HG03521 (cell line): ENCODE measurements around the gene KCNQ5.
"Not testable (repeated sequence)": the region's sequence is repeated elsewhere in the genome, so short reads cannot be mapped to it uniquely, and the experiment has no call there.

Source experiments
- ATAC-seq: cut with Tn5 transposase; IDR thresholded peaks from one replicate; pipeline ENCODE4 v1.9.1; 2021; ENCODE audit warnings: mild to moderate bottlenecking, moderate library complexity; ENCODE audit not compliant: unreplicated experiment

The KCNQ5 gene

DNA sequence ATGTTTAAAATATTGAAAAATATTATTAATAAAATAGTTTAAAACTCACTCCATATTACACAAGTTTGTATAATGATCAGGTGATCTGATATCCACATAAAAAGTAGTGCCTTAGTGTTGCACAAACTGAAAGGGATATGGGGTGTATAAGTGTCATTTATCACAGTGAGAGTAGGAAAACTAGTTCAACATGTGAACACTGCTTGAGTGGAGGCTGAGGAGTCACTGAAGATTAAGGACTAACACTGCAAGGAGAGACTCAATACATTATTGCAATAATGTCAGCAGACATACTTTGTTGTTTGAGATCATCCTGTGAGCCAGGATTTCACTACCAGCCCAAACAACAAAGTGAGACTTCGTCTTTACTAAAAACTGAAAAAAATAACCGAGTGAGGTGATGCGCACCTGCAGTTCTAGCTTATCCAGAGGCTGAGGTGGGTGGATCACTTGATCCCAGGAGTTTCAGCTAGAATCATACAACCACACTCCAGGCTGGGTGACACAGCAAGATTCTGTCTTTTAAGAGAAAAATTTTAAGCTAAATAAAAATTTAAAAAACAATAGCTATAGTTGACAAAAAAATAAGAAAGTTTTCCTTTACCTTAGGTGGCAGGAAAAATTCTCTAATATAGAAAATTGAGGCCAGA lies 605.9 kb downstream of the KCNQ5 start:
- ATAC-seq = no peak

- ATAC-seq = no peak
Observed at GRCh38 chr6:73231986-73232391, 610.1 kb downstream of the KCNQ5 start.

- no peak for ATAC-seq
Observed at GRCh38 chr6:73233048-73233447, 611.2 kb downstream of the KCNQ5 start.

DNA sequence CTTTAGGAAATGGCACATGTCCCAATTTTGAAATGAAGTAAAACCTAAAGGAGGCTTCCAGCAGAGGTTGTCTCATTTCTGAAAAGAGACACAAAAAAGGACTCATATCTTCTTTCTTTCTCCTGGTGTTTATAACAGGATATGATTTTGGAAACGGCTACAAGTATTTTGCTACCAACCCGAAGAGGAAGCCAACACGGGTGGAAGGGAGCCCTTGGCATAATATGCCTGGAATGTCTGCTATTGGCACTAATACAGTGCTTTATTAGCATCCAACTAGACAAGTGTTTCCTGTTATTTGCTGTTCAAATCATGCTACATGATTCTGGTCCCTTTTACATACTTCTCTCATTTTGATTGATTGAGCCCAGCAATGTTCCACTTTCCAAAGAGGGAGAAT lies 612.1 kb downstream of the KCNQ5 start:
- ATAC-seq = not testable (repeated sequence)

DNA sequence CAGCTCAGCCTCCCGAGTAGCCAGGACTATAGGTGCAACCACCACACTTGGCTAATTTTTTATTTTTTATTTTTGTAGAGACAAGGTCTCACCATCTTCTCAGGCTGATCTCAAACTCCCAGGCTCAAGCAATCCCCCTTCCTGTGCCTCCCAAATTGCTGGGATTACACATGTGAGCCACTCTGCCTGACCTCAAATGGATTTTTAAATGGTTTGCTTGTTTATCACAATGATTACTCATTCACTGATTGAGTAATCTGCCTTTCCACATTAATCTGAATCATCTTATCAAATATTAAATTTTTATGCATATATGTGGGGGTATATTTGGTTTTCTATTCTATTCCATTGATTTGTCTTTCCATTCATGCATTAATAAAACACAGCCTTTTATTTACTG lies 612.9 kb downstream of the KCNQ5 start:
- ATAC-seq = no peak

DNA sequence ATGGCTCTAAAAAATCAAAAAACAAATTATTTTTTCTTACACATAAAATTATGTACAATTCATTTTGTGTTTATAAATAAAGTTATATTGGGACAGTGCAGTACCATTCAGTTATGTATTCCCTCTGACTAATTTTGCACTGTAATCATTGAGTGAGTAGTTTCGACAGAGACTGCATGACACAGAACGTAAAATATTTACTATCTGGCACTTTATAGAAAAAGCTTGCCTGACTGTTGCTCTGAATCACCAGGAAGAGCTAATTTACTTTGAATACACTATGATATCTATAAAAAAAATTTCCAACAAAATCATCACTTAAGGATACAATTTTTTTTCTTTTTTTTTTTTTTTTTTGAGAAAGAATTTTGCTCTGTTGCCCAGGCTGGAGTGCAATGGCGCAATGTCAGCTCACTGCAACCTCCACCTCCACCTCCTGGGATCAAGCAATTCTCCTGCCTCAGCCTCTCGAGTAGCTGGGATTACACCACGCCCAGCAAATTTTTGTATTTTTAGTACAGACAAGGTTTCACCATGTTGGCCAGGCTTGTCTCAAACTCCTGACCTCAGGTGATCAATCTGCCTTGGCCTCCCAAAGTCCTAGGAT lies 614.4 kb downstream of the KCNQ5 start:
- ATAC-seq = no peak

DNA sequence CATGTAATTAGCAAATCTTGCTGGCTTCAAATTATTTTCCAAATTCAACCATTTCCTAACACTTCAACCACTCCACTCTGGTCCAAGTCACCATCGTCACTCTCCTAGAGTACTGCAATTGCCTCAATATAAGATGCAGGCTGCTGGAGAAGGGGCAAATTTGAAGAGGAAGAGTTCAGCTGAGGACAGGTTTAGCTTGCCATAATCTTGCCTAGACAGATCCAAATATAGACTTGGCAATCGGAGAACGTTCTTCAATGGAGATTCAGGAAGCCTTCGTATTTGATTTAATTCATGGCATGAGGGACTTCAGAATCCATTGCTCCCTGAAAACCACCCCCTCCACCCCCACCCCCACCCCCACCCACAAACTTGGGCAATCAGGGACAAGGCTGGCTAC lies 618.9 kb downstream of the KCNQ5 start:
- no peak for ATAC-seq

DNA sequence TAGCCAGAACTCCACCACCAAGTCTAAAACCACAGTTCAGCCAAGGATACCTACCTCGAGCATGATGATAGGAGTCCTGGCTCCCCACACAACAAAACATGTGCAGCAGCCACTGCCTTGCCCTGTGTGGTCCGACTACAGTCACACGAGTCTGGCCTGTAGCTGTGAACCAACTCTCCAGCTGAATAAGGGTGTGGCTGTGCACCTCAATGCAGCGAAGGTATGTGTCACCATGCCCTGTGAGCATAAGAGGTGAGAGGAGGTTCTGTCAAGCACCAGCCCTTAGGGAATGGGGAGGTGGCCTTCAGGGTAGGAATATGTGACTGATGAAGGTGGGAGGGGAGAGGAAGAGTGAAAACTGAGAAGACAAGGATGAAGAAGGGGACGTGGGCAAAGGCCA lies 620.1 kb downstream of the KCNQ5 start:
- ATAC-seq = no peak
